NCI-H1092 (cell line): Measurements from ENCODE around the gene RDH8.

Source experiments
- DNase-seq: peaks from one replicate; lab custom pipeline; 2025; lab: John Stamatoyannopoulos, UW

RDH8 gene

GRCh38 chr19:10037809-10038208, 24.5 kb downstream of the RDH8 start:
- no peak for DNase-seq

- DNase-seq = no peak
These were observed 30.1 kb downstream of the RDH8 start for GRCh38 chr19:10043286-10043927.

GRCh38 chr19:10044390-10044789, 31.1 kb downstream of the RDH8 start:
- no peak for DNase-seq

GRCh38 chr19:10045371-10045770, 32.1 kb downstream of the RDH8 start:
- no peak for DNase-seq

GRCh38 chr19:10049626-10050025, 36.3 kb downstream of the RDH8 start:
- no peak for DNase-seq

- no peak for DNase-seq
These were observed 39.5 kb downstream of the RDH8 start for GRCh38 chr19:10052602-10053360.

- no peak for DNase-seq
These were observed 48.5 kb downstream of the RDH8 start for GRCh38 chr19:10061717-10062310.

GRCh38 chr19:10068205-10068604, 54.9 kb downstream of the RDH8 start:
- DNase-seq = no peak

GRCh38 chr19:10069046-10069445, 55.8 kb downstream of the RDH8 start:
- no peak for DNase-seq

GRCh38 chr19:10070730-10071446, 57.6 kb downstream of the RDH8 start:
- no peak for DNase-seq
